Neural crest cell (in vitro differentiated cells): Measurements from ENCODE around the gene MITD1. TPM values are rescaled to one million over a fixed set of nuclear protein-coding genes. Genes with fewer than 3 reads are reported as not detected.

Experiments
- DNase-seq: peaks from one replicate; pipeline ENCODE4 v3.0.0; 2021; ENCODE audit warnings: low read depth, mixed read lengths, low spot score
- H3K27ac Mint-ChIP-seq: one replicate; pipeline ENCODE4 v1.8.0; 2021; ENCODE audit warnings: mild to moderate bottlenecking, mixed read lengths; ENCODE audit not compliant: unreplicated experiment
- H3K27me3 Mint-ChIP-seq: 2 replicates; pipeline ENCODE4 v1.8.0; 2021; ENCODE audit warnings: low read depth, mild to moderate bottlenecking, mixed read lengths
- H3K36me3 Mint-ChIP-seq: 2 replicates; pipeline ENCODE4 v1.8.0; 2021; ENCODE audit warnings: low read depth, mild to moderate bottlenecking, mixed read lengths
- H3K4me1 Mint-ChIP-seq: 2 replicates; pipeline ENCODE4 v1.8.0; 2021; ENCODE audit warnings: mixed read lengths
- H3K4me3 Mint-ChIP-seq: one replicate; pipeline ENCODE4 v1.8.0; 2021; ENCODE audit warnings: mild to moderate bottlenecking, mixed read lengths
- H3K9me3 Mint-ChIP-seq: 2 replicates; pipeline ENCODE4 v1.8.0; 2021; ENCODE audit warnings: mixed read lengths
- CTCF ChIP-seq: fragments of 200-600 bp; sonication (generic); conservative IDR thresholded peaks from 2 replicates; pipeline ENCODE4 v1.5.0; 2021; ENCODE audit warnings: antibody characterized with exemption, mild to moderate bottlenecking
- long read RNA-seq: library from polyadenylated mRNA; unstranded; transcript quantifications from one replicate; pipeline ENCODE4 v2.0.0, GENCODE V29; 2020
- total RNA-seq: library from RNA; stranded (reverse); gene quantifications from 2 replicates; pipeline ENCODE4 v1.2.1, GENCODE V29; 2021

The MITD1 gene
- total RNA-seq, result 31.7 and 36.3 TPM in 2 replicates
- long read RNA-seq, transcript MITD1-201 (7 exons, 939 nt), result major isoform, 7 of 23 reads
- long read RNA-seq, partial matches to known transcripts, result 8 of 23 reads
- long read RNA-seq, other reads (novel, unspliced or antisense), result 5 of 23 reads

GRCh38 chr2:99180755-99181623, at the start of gene MITD1, which contains the start of gene MRPL30:
TSS of gene MITD1 (minus strand) at chr2:99181058. CDS start at chr2:99180981, 77 bp downstream.
TSS of gene MRPL30 (plus strand) at chr2:99181184. CDS start at chr2:99186204, 5,020 bp downstream.
- H3K27ac Mint-ChIP-seq, result peak within 1 kb of the TSS; percentile 97
- no peaks in the 10 kb centered on the region for H3K36me3 Mint-ChIP-seq
- peaks cover 26% of the 10 kb centered on the region for H3K4me1 Mint-ChIP-seq
- DNase-seq, result peak; percentile 90
- peak within 1 kb of the TSS; percentile 99 for H3K4me3 Mint-ChIP-seq
- H3K27me3 Mint-ChIP-seq, result no peaks in the 10 kb centered on the region
- no peaks in the 10 kb centered on the region for H3K9me3 Mint-ChIP-seq
- TF ChIP-seq CTCF, result no peak

GRCh38 chr2:99217929-99218501, 37.2 kb upstream of the MITD1 start:
- TF ChIP-seq CTCF, result no peak
- Mint-ChIP-seq H3K4me3 (no peak overlapping the region), H3K4me1 (no peaks in the 10 kb centered on the region), H3K36me3 (peaks cover 27% of the 10 kb centered on the region), H3K27ac (no peak overlapping the region), H3K27me3 (no peaks in the 10 kb centered on the region), H3K9me3 (peaks cover 5% of the 10 kb centered on the region)
- DNase-seq, result no peak

GRCh38 chr2:99216096-99216495, 35.2 kb upstream of the MITD1 start:
- DNase-seq, result no peak
- no peaks in the 10 kb centered on the region for H3K4me1 Mint-ChIP-seq
- no peaks in the 10 kb centered on the region for H3K27me3 Mint-ChIP-seq
- peaks cover 5% of the 10 kb centered on the region for H3K9me3 Mint-ChIP-seq
- peaks cover 21% of the 10 kb centered on the region for H3K36me3 Mint-ChIP-seq
- TF ChIP-seq CTCF, result no peak
- H3K4me3 Mint-ChIP-seq, result no peak overlapping the region
- H3K27ac Mint-ChIP-seq, result no peak overlapping the region

GRCh38 chr2:99205491-99205890, 24.6 kb upstream of the MITD1 start:
- no peak overlapping the region for H3K27ac Mint-ChIP-seq
- H3K4me1 Mint-ChIP-seq, result no peaks in the 10 kb centered on the region
- no peaks in the 10 kb centered on the region for H3K27me3 Mint-ChIP-seq
- H3K4me3 Mint-ChIP-seq, result no peak overlapping the region
- H3K9me3 Mint-ChIP-seq, result peaks cover 12% of the 10 kb centered on the region
- DNase-seq, result no peak
- no peak for TF ChIP-seq CTCF
- peaks cover 57% of the 10 kb centered on the region for H3K36me3 Mint-ChIP-seq

GRCh38 chr2:99201959-99202678, 21.3 kb upstream of the MITD1 start:
- no peak overlapping the region for H3K27ac Mint-ChIP-seq
- TF ChIP-seq CTCF, result peak; percentile 49
- no peaks in the 10 kb centered on the region for H3K4me1 Mint-ChIP-seq
- peaks cover 4% of the 10 kb centered on the region for H3K9me3 Mint-ChIP-seq
- no peak overlapping the region for H3K4me3 Mint-ChIP-seq
- no peaks in the 10 kb centered on the region for H3K27me3 Mint-ChIP-seq
- peaks cover 32% of the 10 kb centered on the region for H3K36me3 Mint-ChIP-seq
- no peak for DNase-seq
